ENCODE results near the gene FAM210A. TPM values are rescaled to one million over a fixed set of nuclear protein-coding genes. Genes with fewer than 3 reads are reported as not detected.

Gene FAM210A
- total and polyA plus RNA-seq, 7 experiments from 2014 or later = 5.9 to 31.5 (median 8.3) TPM

DNA sequence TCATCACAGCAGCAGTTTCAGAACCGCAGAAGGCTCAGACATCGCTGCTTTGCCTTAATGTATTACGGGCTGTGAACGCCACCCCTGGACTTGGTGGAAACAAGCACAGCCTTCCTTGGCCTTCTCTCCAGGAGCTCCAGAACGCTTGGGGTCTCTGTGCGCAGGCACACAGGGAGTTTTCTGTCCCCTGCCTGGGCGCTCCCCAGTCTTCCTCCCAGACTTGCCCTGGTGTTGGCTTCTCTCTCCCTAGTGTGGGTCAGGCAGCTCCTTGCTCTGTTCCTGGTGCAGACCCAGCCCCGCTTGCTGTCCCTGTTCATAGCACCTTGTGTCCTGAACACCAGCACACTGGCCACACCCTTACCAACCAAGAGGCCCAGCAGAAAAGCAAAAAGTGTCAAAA lies 103.6 kb downstream of the FAM210A start:
- ChIA-PET POLR2A (no interaction called here), CTCF (no interaction called here)
- intact Hi-C loops (cut with micrococcal nuclease) = no loop called here
- Mint-ChIP-seq H3K27me3 (no peaks in the 10 kb centered on the region), H3K4me1 (peaks cover 7 to 26% (median 15%) of the 10 kb centered on the region in 7 donors), H3K36me3 (peaks cover 0 to 33% (median 4%) of the 10 kb centered on the region in 5 donors), H3K9me3 (no peaks in the 10 kb centered on the region), H3K4me3 (no peak overlapping the region), H3K27ac (peak overlapping the region in 1 of 9 donors; percentile 21)
- peaks cover 0 to 31% (median 0%) of the 10 kb centered on the region in 3 experiments for H3K36me3 ChIP-seq (ENCODE audit: control insufficient read depth in 2 of 3, insufficient read depth in 3 of 3, low read length in 3 of 3)
- no peaks in the 10 kb centered on the region for H3K27me3 ChIP-seq (ENCODE audit: control insufficient read depth in 2 of 2, insufficient read depth in 2 of 2, low read length in 2 of 2)
- H3K4me1 ChIP-seq (ENCODE audit: control insufficient read depth in 2 of 2, insufficient read depth in 2 of 2, low read length in 2 of 2) = no peaks in the 10 kb centered on the region
- no peak overlapping the region for H3K4me3 ChIP-seq (ENCODE audit: low read length)
- no peaks in the 10 kb centered on the region for H3K9me3 ChIP-seq (ENCODE audit: control insufficient read depth in 2 of 3, low read length in 3 of 3)
- DNase-seq (no peak), ATAC-seq (no peak)
- H3K27ac ChIP-seq (ENCODE audit: low read depth, low read length) = no peak overlapping the region

DNA sequence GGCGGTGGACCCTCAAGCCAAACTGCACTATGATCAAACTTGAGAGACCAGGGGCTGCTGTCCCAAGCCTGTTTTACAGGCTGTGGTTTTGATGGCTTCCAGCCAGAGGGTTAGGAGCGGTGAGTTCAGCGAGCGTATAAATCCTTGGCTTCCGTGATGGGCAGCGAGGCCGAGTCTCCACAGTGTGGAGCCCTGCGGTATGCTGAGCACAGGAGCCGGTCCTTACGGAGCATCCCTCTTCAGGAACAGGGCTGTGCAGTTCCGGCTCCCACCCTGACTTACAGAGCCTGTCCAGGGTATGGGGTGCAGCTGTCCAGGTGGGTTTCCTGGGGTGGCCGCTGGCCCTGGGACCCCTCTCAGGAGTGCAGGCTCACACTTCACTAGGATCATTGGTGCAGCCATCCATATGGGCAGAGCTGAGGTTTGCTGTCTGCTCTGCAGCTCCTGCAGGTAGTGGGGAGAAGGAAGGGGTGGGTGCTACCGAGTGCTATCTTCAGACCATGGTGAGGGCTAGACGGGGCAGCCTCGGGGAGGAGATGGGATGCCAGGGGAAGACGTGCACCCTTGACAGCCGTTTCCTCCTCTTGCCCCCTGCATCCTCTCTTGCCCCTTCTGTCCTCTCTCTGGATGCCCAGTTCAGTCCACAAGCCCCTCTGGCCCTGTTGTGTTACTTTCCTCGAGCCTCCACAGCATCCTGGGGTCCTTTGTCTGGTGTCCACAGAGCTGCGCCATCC lies 104.3 kb downstream of the FAM210A start:
- ChIA-PET CTCF (interaction anchor here (0.6 to 0.9 kb wide), 2 partner anchors 325 to 406 kb away, joined by 3 read pairs; no protein-coding TSS in a partner anchor), POLR2A (interaction anchor here (0.6 kb wide), 1 partner anchor 401 kb away, joined by 4 read pairs; no protein-coding TSS in a partner anchor)
- H3K4me3 Mint-ChIP-seq = no peak overlapping the region
- no peaks in the 10 kb centered on the region for H3K4me1 ChIP-seq (ENCODE audit: control insufficient read depth in 2 of 2, insufficient read depth in 2 of 2, low read length in 2 of 2)
- H3K27ac ChIP-seq (ENCODE audit: low read depth, low read length) = no peak overlapping the region
- no peaks in the 10 kb centered on the region for H3K27me3 ChIP-seq (ENCODE audit: control insufficient read depth in 2 of 2, insufficient read depth in 2 of 2, low read length in 2 of 2)
- ATAC-seq = no peak
- peaks cover 0 to 29% (median 4%) of the 10 kb centered on the region in 5 donors for H3K36me3 Mint-ChIP-seq
- intact Hi-C loops (cut with micrococcal nuclease) = no loop called here
- no peaks in the 10 kb centered on the region for H3K9me3 ChIP-seq (ENCODE audit: control insufficient read depth in 2 of 3, low read length in 3 of 3)
- no peak overlapping the region for H3K4me3 ChIP-seq (ENCODE audit: low read length)
- no peaks in the 10 kb centered on the region for H3K9me3 Mint-ChIP-seq
- peak overlapping the region in 1 of 9 donors; percentile 14 for H3K27ac Mint-ChIP-seq
- no peaks in the 10 kb centered on the region for H3K27me3 Mint-ChIP-seq
- peaks cover 0 to 31% (median 0%) of the 10 kb centered on the region in 3 experiments for H3K36me3 ChIP-seq (ENCODE audit: control insufficient read depth in 2 of 3, insufficient read depth in 3 of 3, low read length in 3 of 3)
- H3K4me1 Mint-ChIP-seq = peaks cover 7 to 33% (median 18%) of the 10 kb centered on the region in 7 donors
- no peak for DNase-seq

DNA sequence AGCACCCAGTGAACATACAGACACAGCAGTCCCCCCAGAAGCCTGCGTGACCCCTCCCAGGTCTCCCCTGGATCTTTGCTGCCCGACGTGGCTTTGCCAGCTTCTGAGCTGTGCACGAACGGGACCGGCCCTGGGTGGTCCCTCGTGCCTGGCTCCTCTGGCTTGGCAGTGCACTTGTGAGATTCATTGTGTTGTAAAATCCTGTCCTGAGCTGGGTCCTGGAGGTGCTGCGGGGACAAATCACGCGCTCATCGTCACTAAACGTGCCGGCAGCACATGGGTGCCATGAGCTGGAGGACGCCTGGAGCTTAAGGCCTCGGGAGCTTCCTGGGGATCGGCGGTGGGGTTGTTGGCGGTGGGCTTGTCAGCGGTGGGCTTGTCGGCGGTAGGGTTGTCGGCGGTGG lies 104.9 kb downstream of the FAM210A start:
- POLR2A ChIA-PET = no interaction called here
- no peaks in the 10 kb centered on the region for H3K9me3 Mint-ChIP-seq
- peak overlapping the region in 1 of 9 donors; percentile 14 for H3K27ac Mint-ChIP-seq
- Histone ChIP-seq H3K27ac (ENCODE audit: low read depth, low read length) (no peak overlapping the region), H3K4me3 (ENCODE audit: low read length) (no peak overlapping the region), H3K4me1 (ENCODE audit: control insufficient read depth in 2 of 2, insufficient read depth in 2 of 2, low read length in 2 of 2) (peaks cover 0 to under 1% of the 10 kb centered on the region in 2 donors), H3K27me3 (ENCODE audit: control insufficient read depth in 2 of 2, insufficient read depth in 2 of 2, low read length in 2 of 2) (no peaks in the 10 kb centered on the region), H3K9me3 (ENCODE audit: control insufficient read depth in 2 of 3, low read length in 3 of 3) (no peaks in the 10 kb centered on the region), H3K36me3 (ENCODE audit: control insufficient read depth in 2 of 3, insufficient read depth in 3 of 3, low read length in 3 of 3) (peaks cover 0 to 31% (median 0%) of the 10 kb centered on the region in 3 experiments)
- no peak for ATAC-seq
- H3K27me3 Mint-ChIP-seq = no peaks in the 10 kb centered on the region
- DNase-seq = no peak
- intact Hi-C loops (cut with micrococcal nuclease) = no loop called here
- H3K4me1 Mint-ChIP-seq = peaks cover 6 to 34% (median 18%) of the 10 kb centered on the region in 7 donors
- H3K36me3 Mint-ChIP-seq = peaks cover 0 to 29% (median 4%) of the 10 kb centered on the region in 5 donors
- no peak overlapping the region for H3K4me3 Mint-ChIP-seq
- CTCF ChIA-PET = interaction anchor here (0.6 to 0.9 kb wide), 2 partner anchors 325 to 405 kb away, joined by 3 read pairs; no protein-coding TSS in a partner anchor

DNA sequence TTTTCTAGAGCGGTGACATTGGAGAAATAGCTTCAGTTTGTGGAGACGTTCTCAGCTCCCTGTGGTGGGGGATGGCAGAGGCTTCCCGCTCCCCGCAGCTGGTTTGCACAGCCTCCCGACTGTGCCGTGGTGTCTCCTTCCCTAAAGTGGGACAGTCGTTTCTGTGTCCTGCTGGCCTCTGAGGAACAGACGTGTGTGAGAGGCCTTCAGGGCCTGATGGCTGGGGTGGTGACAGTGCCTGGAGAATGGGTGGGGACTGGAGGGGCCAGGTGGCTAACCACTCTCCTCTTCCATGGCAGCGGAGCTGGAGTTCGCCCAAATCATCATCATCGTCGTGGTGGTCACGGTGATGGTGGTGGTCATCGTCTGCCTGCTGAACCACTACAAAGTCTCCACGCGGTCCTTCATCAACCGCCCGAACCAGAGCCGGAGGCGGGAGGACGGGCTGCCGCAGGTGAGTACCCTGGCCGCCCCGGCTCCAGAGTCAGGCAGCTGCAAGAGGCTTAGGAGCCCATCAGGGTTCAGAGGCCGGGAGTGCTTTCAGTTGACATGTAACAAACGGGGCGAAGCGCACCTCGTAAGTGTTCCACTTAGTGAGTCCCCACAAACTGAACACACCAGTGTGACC lies 105.4 kb downstream of the FAM210A start:
- peaks cover 6 to 35% (median 19%) of the 10 kb centered on the region in 7 donors for H3K4me1 Mint-ChIP-seq
- intact Hi-C loops (cut with micrococcal nuclease) = no loop called here
- no peak for DNase-seq
- no peaks in the 10 kb centered on the region for H3K9me3 Mint-ChIP-seq
- Histone ChIP-seq H3K27ac (ENCODE audit: low read depth, low read length) (no peak overlapping the region), H3K4me1 (ENCODE audit: control insufficient read depth in 2 of 2, insufficient read depth in 2 of 2, low read length in 2 of 2) (peaks cover 0 to 6% of the 10 kb centered on the region in 2 donors), H3K36me3 (ENCODE audit: control insufficient read depth in 2 of 3, insufficient read depth in 3 of 3, low read length in 3 of 3) (peaks cover 0 to 31% (median 0%) of the 10 kb centered on the region in 3 experiments), H3K27me3 (ENCODE audit: control insufficient read depth in 2 of 2, insufficient read depth in 2 of 2, low read length in 2 of 2) (no peaks in the 10 kb centered on the region), H3K9me3 (ENCODE audit: control insufficient read depth in 2 of 3, low read length in 3 of 3) (no peaks in the 10 kb centered on the region), H3K4me3 (ENCODE audit: low read length) (no peak overlapping the region)
- H3K27me3 Mint-ChIP-seq = no peaks in the 10 kb centered on the region
- ChIA-PET POLR2A (no interaction called here), CTCF (interaction anchor here (0.9 kb wide), 1 partner anchor 405 kb away, joined by 3 read pairs; no protein-coding TSS in a partner anchor)
- no peak overlapping the region for H3K4me3 Mint-ChIP-seq
- peaks cover 0 to 25% (median 4%) of the 10 kb centered on the region in 5 donors for H3K36me3 Mint-ChIP-seq
- ATAC-seq = no peak
- no peak overlapping the region for H3K27ac Mint-ChIP-seq

DNA sequence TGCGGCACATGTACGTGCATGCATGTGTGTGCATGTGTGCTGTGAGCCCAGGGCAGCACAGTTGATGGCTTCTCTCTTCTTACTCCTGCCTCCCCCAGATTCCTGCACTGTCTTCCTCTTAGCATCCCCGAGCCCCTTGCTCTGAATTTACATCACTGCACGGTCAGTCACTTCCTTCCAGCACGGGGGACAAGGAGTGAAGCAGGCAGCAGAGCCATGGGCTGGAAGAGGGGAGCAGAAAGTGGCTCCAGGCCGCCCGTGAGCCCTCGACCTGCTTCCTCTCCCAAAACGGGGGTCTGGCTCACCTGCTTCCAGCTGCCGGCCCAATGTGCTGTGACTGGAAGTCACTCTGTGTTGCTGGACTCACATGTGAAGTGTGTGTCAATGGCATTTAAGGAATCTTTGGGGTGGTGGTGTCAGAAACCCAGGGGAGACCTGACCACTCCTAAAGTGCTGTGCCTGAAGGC lies 106.1 kb downstream of the FAM210A start:
- CTCF ChIA-PET = no interaction called here
- intact Hi-C loops (cut with micrococcal nuclease) = no loop called here
- Mint-ChIP-seq H3K4me3 (no peak overlapping the region), H3K36me3 (peaks cover 0 to 23% (median 4%) of the 10 kb centered on the region in 5 donors), H3K4me1 (peaks cover 12 to 39% (median 24%) of the 10 kb centered on the region in 7 donors), H3K9me3 (no peaks in the 10 kb centered on the region), H3K27ac (peak overlapping the region in 1 of 9 donors; percentile 51), H3K27me3 (no peaks in the 10 kb centered on the region)
- H3K27ac ChIP-seq (ENCODE audit: low read depth, low read length) = no peak overlapping the region
- no peak for ATAC-seq
- no peak for DNase-seq
- no peaks in the 10 kb centered on the region for H3K9me3 ChIP-seq (ENCODE audit: control insufficient read depth in 2 of 3, low read length in 3 of 3)
- H3K36me3 ChIP-seq (ENCODE audit: control insufficient read depth in 2 of 3, insufficient read depth in 3 of 3, low read length in 3 of 3) = peaks cover 0 to 31% (median 0%) of the 10 kb centered on the region in 3 experiments
- POLR2A ChIA-PET = no interaction called here
- no peak overlapping the region for H3K4me3 ChIP-seq (ENCODE audit: low read length)
- peaks cover 6 to 13% of the 10 kb centered on the region in 2 donors for H3K4me1 ChIP-seq (ENCODE audit: control insufficient read depth in 2 of 2, insufficient read depth in 2 of 2, low read length in 2 of 2)
- H3K27me3 ChIP-seq (ENCODE audit: control insufficient read depth in 2 of 2, insufficient read depth in 2 of 2, low read length in 2 of 2) = no peaks in the 10 kb centered on the region

DNA sequence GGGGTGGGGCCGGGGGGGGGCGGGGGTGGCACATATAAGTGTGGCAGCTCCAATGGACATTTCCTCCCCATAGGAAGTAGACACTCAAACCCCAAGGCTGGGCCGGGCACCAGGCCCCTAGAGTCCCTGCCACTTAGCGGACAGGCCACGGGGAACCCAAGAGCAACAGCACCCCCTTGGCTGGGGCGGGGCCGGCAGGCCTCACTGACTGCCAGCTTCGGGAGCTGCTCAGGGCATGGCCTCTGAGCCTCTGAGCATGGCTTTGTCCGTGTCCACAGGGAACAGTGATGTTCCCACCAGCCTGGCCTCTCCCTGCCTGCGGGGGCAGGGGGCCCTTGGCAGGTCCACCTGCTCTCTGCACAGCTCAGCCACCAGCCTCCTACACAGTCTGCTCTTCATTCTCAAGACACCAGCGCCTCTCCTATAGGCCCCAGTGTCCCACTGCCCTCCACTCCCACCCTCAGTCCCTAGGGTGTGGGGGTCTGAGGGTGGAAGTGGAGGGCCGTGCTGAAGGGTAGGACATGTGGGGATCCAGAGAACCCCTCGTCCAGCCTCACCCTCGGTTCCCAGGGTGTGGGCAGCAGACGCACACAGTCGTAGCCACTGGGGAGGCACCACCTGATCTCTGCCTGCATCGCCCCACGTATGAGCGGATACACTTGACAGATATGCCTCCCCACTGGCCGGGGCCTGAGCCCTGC lies 106.7 kb downstream of the FAM210A start:
- Mint-ChIP-seq H3K9me3 (no peaks in the 10 kb centered on the region), H3K4me1 (peaks cover 18 to 42% (median 28%) of the 10 kb centered on the region in 7 donors), H3K27me3 (no peaks in the 10 kb centered on the region), H3K4me3 (no peak overlapping the region), H3K36me3 (peaks cover 0 to 20% (median 0%) of the 10 kb centered on the region in 5 donors), H3K27ac (no peak overlapping the region)
- Histone ChIP-seq H3K4me1 (ENCODE audit: control insufficient read depth in 2 of 2, insufficient read depth in 2 of 2, low read length in 2 of 2) (peaks cover 12 to 19% of the 10 kb centered on the region in 2 donors), H3K36me3 (ENCODE audit: control insufficient read depth in 2 of 3, insufficient read depth in 3 of 3, low read length in 3 of 3) (peaks cover 0 to 31% (median 0%) of the 10 kb centered on the region in 3 experiments), H3K4me3 (ENCODE audit: low read length) (no peak overlapping the region), H3K27ac (ENCODE audit: low read depth, low read length) (no peak overlapping the region), H3K27me3 (ENCODE audit: control insufficient read depth in 2 of 2, insufficient read depth in 2 of 2, low read length in 2 of 2) (no peaks in the 10 kb centered on the region), H3K9me3 (ENCODE audit: control insufficient read depth in 2 of 3, low read length in 3 of 3) (no peaks in the 10 kb centered on the region)
- ChIA-PET POLR2A (no interaction called here), CTCF (no interaction called here)
- intact Hi-C loops (cut with micrococcal nuclease) = loop anchor here (10.0 kb wide), 2 partner anchors 155 to 625 kb away; partner anchors contain the start of gene CEP192 (in 1 of the 2)
- peak in 1 of 9 donors; percentile 17 for DNase-seq
- no peak for ATAC-seq

All from naive thymus-derived CD4-positive, alpha-beta T cell (primary cell).